Activated CD4-positive, alpha-beta T cell treated with anti-CD3 and anti-CD28 coated beads, Interleukin-2, Interleukin-6, amounts not matched to agents 100 ng/mL and 50 ng/mL, durations not matched to agents 16 hours and 8 hours (primary cell): ENCODE results near the gene TEX10.
"Not testable (repeated sequence)": the region's sequence is repeated elsewhere in the genome, so short reads cannot be mapped to it uniquely, and the experiment has no call there.

Source experiments
- DNase-seq: peaks from one replicate; pipeline ENCODE4 v3.0.0-alpha.2; 2020

Gene TEX10

GRCh38 chr9:100346836-100347235, 5.9 kb downstream of the TEX10 start:
- DNase-seq: no peak

GRCh38 chr9:100341889-100342288, 10.9 kb downstream of the TEX10 start:
- DNase-seq: no peak

DNA sequence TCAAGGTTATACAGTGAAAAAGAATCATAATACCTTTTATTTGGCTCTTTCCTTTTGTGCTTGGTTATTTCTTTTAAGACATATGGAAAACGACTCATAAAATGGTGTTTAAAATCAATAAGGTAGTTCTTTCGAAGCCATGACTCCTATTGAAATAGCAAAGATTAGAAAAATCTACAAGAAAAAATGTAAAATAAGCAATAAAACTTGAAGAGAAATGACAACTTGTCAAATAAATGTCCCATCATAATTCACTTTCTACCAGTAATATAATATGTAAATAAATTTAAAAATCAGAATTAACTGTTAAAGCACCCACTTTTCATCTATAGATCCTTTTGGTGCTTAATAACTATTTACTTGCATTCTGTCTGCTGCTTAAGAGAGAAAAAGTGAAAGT, 12.5 kb downstream of the TEX10 start:
- DNase-seq: no peak

- DNase-seq: not testable (repeated sequence)
These were observed 14.0 kb downstream of the TEX10 start for GRCh38 chr9:100338736-100339135.

DNA sequence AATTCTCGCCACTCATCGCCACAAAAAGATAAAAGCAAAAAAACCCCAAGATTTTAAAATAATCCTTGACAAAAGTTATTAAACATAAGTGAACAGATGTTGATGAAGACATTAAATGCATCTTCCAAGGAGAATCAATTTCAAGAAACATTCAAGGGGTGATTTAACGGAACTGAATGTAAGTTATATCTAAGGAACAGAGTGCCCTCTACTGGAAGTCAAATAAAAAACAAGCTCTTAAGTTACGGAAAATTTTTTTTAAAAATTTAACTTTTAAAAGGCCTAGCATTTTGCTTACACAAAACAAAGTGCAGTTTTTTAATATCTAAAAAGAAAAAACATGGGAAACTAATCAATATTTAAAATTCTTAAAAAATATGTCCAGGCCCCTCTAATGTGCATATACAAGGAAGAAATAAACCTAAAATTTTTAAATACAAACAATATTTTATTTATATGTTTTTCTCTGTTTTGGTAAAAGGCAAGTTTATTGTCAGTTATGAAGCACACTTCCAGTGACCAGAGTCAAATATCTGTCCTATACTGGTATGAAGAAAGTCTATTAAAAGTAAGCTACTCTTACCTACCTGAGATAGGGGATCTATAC, 28.0 kb downstream of the TEX10 start:
- DNase-seq: peak; percentile 13

- peak; percentile 23 for DNase-seq
These were observed 29.7 kb downstream of the TEX10 start for GRCh38 chr9:100322954-100323536.

- no peak for DNase-seq
These were observed 35.0 kb downstream of the TEX10 start for GRCh38 chr9:100317706-100318105.

- no peak for DNase-seq
These were observed 37.2 kb downstream of the TEX10 start for GRCh38 chr9:100315561-100315960.

- DNase-seq: no peak
These were observed 42.8 kb downstream of the TEX10 start for GRCh38 chr9:100309992-100310391.

DNA sequence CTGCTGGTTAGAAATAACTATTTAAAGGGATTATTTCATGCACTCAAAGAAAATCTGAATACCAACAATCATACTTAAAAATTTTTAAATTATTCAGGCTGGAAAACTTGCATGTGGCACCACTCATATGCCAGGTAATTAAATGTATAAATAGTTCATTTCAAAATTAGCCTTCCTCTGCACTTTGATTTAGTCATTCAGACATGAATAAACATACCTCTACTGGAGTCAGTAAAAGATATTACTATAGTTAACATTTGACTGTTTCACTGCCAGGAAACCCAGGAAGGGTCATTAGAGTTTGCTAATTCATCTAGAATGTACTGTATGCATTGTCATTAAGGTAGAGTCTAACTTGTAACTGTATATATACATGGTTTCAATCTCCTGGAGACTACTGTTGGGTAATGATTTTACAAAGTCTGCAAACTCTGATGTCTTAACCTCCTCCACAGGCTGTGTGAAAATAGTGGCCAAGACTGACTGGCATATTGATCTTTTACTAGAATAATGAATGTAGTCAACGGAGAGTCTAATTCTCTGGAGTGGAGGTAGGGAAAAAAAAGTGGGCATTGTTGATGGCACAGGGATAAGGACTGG, 43.7 kb downstream of the TEX10 start:
- DNase-seq: no peak

DNA sequence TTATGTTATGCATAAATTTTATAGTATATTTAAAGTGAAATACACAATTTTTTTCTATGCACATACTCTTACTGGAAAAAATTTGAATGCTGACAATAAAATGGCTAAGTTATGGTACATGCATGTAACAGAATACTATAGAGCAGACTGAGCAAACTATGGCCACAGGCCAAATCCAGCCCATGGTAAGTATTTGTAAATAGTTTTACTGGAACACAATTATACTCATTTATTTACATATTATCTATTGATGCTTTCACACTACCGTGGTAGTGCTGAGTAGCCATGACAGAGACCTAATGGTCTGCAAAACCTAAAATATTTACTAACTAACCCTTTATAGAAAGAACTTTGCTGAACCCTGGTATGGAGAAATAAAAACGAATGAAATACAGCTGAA, 45.7 kb downstream of the TEX10 start:
- no peak for DNase-seq

GRCh38 chr9:100306283-100306682, 46.5 kb downstream of the TEX10 start:
- no peak for DNase-seq

- no peak for DNase-seq
These were observed 49.0 kb downstream of the TEX10 start for GRCh38 chr9:100303747-100304146.

DNA sequence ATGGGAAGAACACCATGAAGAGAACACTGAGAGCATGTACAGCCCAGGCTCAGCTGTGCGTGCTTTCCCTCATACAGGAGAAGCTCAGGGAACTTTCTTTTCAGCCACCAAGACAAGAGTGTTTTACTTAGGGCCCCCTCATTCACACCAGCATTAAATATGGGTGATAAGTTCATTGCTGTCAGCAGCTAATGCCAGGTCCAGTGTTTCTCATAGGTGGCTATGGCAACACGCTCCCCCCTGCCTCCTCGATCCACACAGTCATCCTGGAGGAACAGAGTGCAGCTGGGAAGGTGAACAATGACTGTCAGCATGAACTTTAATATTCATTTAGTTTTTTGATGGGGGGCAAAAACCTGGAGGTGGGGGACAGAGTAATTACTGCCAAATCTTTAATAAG, 54.4 kb downstream of the TEX10 start:
- DNase-seq: no peak

DNA sequence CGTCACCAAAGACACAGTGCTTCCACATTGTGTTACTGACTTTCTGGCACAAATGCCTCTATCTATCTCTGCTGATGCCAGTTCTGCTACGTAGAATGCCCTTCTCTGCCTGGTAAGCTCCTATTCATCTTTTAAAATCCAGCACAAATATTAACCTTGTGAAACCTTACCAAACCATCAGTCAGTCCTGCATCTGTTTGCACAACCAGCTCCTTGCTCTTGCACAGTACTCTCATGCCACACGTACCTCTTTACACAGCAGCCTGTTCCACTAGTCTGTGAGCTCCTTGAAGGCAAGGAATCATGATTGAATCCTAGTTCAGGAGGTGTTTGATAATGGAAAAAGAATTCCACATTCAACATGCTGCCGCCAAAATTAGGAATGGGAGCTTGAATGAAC, 56.3 kb downstream of the TEX10 start:
- no peak for DNase-seq

DNA sequence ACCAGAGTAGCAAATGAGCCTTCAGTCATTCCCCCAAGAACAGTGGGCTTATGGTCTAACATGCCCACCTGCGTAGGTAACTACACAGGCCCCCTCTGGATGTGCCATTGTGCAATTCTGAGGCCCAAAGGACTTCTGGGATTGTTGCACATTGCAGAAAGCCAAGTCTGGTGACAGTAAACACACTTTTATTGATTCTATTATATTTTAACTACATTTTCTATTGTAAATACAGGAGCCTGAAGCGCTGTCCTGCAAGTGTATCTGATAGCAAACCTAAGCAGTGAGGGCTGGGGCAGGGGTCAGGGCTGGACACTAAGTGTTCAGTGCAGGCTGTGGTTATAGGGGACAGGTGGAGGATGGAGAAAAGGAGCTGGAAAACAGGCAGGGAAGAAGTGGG, 57.5 kb downstream of the TEX10 start:
- no peak for DNase-seq

- DNase-seq: no peak
These were observed 57.9 kb downstream of the TEX10 start for GRCh38 chr9:100294806-100295205.

DNA sequence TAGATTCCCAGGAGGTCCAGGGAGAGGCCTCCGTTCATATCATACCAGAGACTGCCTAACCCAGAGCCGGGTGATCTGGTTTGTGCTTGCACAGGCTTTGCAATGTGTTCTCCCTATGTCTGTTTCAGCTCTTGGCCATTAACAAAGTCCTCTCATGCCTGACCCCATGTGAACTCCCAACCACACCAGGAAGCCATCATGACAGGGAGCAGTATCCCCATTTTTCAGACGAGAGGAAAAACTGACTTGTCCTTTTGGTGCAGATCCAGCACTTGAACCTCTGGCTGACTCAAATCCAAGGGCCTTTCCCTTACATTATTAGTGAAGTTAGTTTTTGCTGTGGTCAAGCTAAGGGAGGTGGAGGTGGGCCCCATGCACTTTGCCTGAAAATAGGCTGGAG, 58.4 kb downstream of the TEX10 start:
- no peak for DNase-seq

GRCh38 chr9:100292414-100292813, 60.3 kb downstream of the TEX10 start:
- no peak for DNase-seq

DNA sequence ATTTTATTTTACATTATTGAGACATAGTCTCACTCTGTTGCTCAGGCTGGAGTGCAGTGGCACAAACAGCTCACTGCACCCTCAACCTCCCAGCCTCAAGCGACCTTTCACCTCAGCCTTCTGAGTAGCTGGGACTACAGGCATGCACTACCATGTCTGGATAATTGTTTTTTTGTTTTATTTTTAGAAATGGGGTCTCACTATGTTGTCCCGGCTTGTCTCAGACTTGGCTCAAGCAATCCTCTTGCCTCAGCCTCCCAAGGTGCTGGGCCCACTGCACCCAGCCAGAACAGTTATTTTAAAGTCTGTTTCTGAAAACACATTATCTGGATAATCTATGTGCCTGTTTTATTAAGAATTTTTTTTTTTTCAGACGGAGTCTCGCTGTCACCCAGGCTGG, 62.0 kb downstream of the TEX10 start:
- no peak for DNase-seq

DNA sequence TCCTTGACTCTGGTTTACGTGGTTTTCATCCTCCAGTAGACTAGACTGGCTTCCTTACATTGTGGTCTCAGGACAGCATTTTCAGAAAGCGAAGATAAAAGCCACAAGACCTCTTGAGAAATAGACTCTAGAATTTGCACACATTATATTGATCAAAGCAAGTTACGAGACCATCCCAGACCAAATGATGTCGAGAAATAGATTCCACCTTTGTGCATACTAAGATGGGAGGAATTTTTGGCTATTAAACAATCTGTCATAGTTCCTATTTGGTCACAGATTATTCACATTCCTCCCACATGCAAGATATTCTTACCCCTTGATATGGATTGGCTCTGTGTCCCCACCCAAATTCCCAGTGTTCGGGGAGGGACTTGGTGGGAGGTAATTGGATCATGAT, 65.6 kb downstream of the TEX10 start:
- DNase-seq: no peak

- DNase-seq: no peak
These were observed 66.5 kb downstream of the TEX10 start for GRCh38 chr9:100286257-100286656.

- DNase-seq: no peak
These were observed 67.1 kb downstream of the TEX10 start for GRCh38 chr9:100285601-100286000.

DNA sequence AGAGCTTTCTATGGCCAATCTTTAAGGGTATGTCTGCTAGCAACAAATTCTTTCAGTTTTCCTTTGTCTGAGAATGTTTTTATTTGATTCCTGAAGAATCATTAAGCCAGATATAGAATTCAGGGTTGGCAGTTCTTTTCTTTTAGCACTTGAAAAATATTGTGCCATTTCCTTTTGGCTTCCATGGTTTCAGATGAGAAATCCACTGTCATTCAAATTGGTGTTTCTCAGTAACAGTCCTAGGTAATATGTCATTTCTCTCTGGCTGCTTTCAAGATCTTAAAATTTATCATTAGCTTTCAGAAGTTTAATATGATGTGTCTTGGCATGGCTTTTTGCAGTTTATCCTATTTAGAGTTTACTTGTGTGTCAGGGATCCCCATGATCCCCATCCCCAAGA, 67.7 kb downstream of the TEX10 start:
- DNase-seq: no peak

- no peak for DNase-seq
These were observed 68.5 kb downstream of the TEX10 start for GRCh38 chr9:100284247-100284646.
